H1 (cell line): ENCODE results near the gene STARD13.

ENCODE experiments used
- ATF2 ChIP-seq: IDR thresholded peaks from 2 replicates; pipeline ENCODE4 v1.6.1; 2012; ENCODE audit warnings: low read length, inconsistent platforms
- EZH2 ChIP-seq: fragments of 200-600 bp; sonication (generic); IDR thresholded peaks from 2 replicates; pipeline ENCODE4 v1.7.1; 2012; ENCODE audit warnings: low read depth, mild to moderate bottlenecking, moderate library complexity, low read length, inconsistent platforms; ENCODE audit not compliant: severe bottlenecking
- GABPA ChIP-seq: IDR thresholded peaks from 2 replicates; pipeline ENCODE4 v1.6.1; 2011; ENCODE audit warnings: mild to moderate bottlenecking, low read length, moderate library complexity, borderline replicate concordance; ENCODE audit not compliant: insufficient read depth
- MAFK ChIP-seq: IDR thresholded peaks from 2 replicates; pipeline ENCODE4 v1.6.1; 2012; ENCODE audit warnings: low read depth, mild to moderate bottlenecking, improper control_type of control experiment, low read length
- PHF8 ChIP-seq: fragments of 200-600 bp; sonication (generic); conservative IDR thresholded peaks from 2 replicates; pipeline ENCODE4 v1.7.1; 2012; ENCODE audit warnings: low read depth, mild to moderate bottlenecking, inconsistent platforms, low read length, moderate library complexity
- POLR2A ChIP-seq, 2 experiments: IDR thresholded peaks; 1 replicate in 1 of 2; 2 replicates in 1 of 2; pipeline ENCODE4 v1.6.1; 2011; ENCODE audit warnings: low read depth in 2 of 2, low read length in 2 of 2, mild to moderate bottlenecking in 2 of 2; ENCODE audit errors: control extremely low read depth in 1 of 2
- TAF1 ChIP-seq: IDR thresholded peaks from 2 replicates; pipeline ENCODE4 v1.6.1; 2011; ENCODE audit warnings: mild to moderate bottlenecking, low read depth, low read length
- TF ChIP-seq, protein P1 (sequence below), 3 experiments: IDR thresholded peaks; 1 replicate in 2 of 3; 2 replicates in 1 of 3; pipeline versions ENCODE4 v1.5.1 to v1.6.1; 2011; ENCODE audit warnings: low read length in 3 of 3, mild to moderate bottlenecking in 3 of 3, inconsistent platforms in 2 of 3, low read depth in 1 of 3, moderate library complexity in 1 of 3; ENCODE audit not compliant: insufficient read depth in 1 of 3; ENCODE audit errors: control extremely low read depth in 1 of 3
- TF ChIP-seq, protein P2 (sequence below): IDR thresholded peaks from 2 replicates; pipeline ENCODE4 v1.6.1; 2012; ENCODE audit warnings: inconsistent platforms

- TF ChIP-seq EZH2 (no peak), PHF8 (no peak), POLR2A (IDR thresholded peaks at IDR 0.05; ENCODE audit: control extremely low read depth in 1 of 2, low read depth in 2 of 2, low read length in 2 of 2) (no peak), MAFK (no peak), ATF2 (no peak), TAF1 (no peak), GABPA (no peak)
- TF ChIP-seq, protein P1, sequence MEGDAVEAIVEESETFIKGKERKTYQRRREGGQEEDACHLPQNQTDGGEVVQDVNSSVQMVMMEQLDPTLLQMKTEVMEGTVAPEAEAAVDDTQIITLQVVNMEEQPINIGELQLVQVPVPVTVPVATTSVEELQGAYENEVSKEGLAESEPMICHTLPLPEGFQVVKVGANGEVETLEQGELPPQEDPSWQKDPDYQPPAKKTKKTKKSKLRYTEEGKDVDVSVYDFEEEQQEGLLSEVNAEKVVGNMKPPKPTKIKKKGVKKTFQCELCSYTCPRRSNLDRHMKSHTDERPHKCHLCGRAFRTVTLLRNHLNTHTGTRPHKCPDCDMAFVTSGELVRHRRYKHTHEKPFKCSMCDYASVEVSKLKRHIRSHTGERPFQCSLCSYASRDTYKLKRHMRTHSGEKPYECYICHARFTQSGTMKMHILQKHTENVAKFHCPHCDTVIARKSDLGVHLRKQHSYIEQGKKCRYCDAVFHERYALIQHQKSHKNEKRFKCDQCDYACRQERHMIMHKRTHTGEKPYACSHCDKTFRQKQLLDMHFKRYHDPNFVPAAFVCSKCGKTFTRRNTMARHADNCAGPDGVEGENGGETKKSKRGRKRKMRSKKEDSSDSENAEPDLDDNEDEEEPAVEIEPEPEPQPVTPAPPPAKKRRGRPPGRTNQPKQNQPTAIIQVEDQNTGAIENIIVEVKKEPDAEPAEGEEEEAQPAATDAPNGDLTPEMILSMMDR (IDR thresholded peaks at IDR 0.05; ENCODE audit: control extremely low read depth in 1 of 3, insufficient read depth in 1 of 3, low read depth in 1 of 3, low read length in 3 of 3), result no peak
- TF ChIP-seq, protein P2, sequence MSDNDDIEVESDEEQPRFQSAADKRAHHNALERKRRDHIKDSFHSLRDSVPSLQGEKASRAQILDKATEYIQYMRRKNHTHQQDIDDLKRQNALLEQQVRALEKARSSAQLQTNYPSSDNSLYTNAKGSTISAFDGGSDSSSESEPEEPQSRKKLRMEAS, result no peak
These were observed 639 bp downstream of the STARD13 start for GRCh38 chr13:33284916-33285315.
